HepG2 (cell line): ENCODE results near the gene MRE11. TPM values are rescaled to one million over a fixed set of nuclear protein-coding genes. Genes with fewer than 3 reads are reported as not detected.
A peak's percentile ranks its signal among the peaks of the same experiment; 100 is the strongest.

Source experiments
- BHLHE40 ChIP-seq: IDR thresholded peaks from 2 replicates; pipeline ENCODE4 v1.6.1; 2011; ENCODE audit warnings: low read length, improper control_type of control experiment
- EEA1 ChIP-seq: sonication (generic); formaldehyde crosslinking; IDR thresholded peaks from 2 replicates; pipeline ENCODE4 v1.5.1; 2020; ENCODE audit warnings: mild to moderate bottlenecking, missing genetic modification reagents, borderline replicate concordance
- ERF ChIP-seq: IDR thresholded peaks from 2 replicates; pipeline ENCODE4 v1.6.1; 2018; ENCODE audit warnings: missing biosample characterization, missing genetic modification reagents
- MZF1 ChIP-seq: sonication (generic); formaldehyde crosslinking; IDR thresholded peaks from 2 replicates; pipeline ENCODE4 v1.8.1; 2023; ENCODE audit warnings: mild to moderate bottlenecking, missing genetic modification reagents, borderline replicate concordance
- POGZ ChIP-seq: sonication (generic); formaldehyde crosslinking; IDR thresholded peaks from 2 replicates; pipeline ENCODE4 v1.4.0; 2020; ENCODE audit warnings: mild to moderate bottlenecking, missing genetic modification reagents
- RAD51 ChIP-seq: fragments of 450-650 bp; IDR thresholded peaks from 2 replicates; pipeline ENCODE4 v1.6.1; 2016; ENCODE audit warnings: borderline replicate concordance
- ZC3H13 ChIP-seq: sonication (generic); formaldehyde crosslinking; IDR thresholded peaks from 2 replicates; pipeline ENCODE4 v1.8.1; 2023; ENCODE audit warnings: mild to moderate bottlenecking, missing genetic modification reagents, moderate library complexity
- ZFX ChIP-seq: sonication (generic); formaldehyde crosslinking; IDR thresholded peaks from 2 replicates; pipeline ENCODE4 v1.4.0; 2020; ENCODE audit warnings: mild to moderate bottlenecking, low read depth, missing genetic modification reagents, moderate library complexity
- ZMYM3 ChIP-seq: sonication (generic); formaldehyde crosslinking; IDR thresholded peaks from 2 replicates; pipeline ENCODE4 v1.5.1; 2020; ENCODE audit warnings: mild to moderate bottlenecking, missing genetic modification reagents
- ZNF205 ChIP-seq: IDR thresholded peaks from 2 replicates; pipeline ENCODE4 v1.6.1; 2018; ENCODE audit warnings: missing biosample characterization, missing genetic modification reagents
- ZNF235 ChIP-seq: sonication (generic); formaldehyde crosslinking; IDR thresholded peaks from 2 replicates; pipeline ENCODE4 v1.8.1; 2023; ENCODE audit warnings: mild to moderate bottlenecking, missing genetic modification reagents, borderline replicate concordance
- ZNF484 ChIP-seq: sonication (generic); formaldehyde crosslinking; IDR thresholded peaks from 2 replicates; pipeline ENCODE4 v1.5.1; 2020; ENCODE audit warnings: mild to moderate bottlenecking, low read depth, missing genetic modification reagents, borderline replicate concordance
- ZNF652 ChIP-seq: IDR thresholded peaks from 2 replicates; pipeline ENCODE4 v1.6.1; 2016; ENCODE audit warnings: low read depth, borderline replicate concordance
- polyA plus RNA-seq, 8 experiments: library from polyadenylated mRNA; depleted of rRNA in 3 of 8; stranded (reverse) in 7 of 8; unstranded in 1 of 8; fragments of >200 nt; fragmentation: Illumina TruSeq in 4 of 8; extraction: Trizol in 4 of 8; gene quantifications; 2 replicates each; pipeline versions ENCODE4 v1.2.1 to v1.2.3, GENCODE V29; 2011 to 2016; ENCODE audit warnings: low read depth in 4 of 8, missing spikeins in 1 of 8, mixed read lengths in 1 of 8; ENCODE audit not compliant: insufficient read depth in 1 of 8
- total RNA-seq, 5 experiments: library from RNA; depleted of rRNA; stranded (reverse); fragments of >200 nt; fragmentation: Illumina TruSeq; extraction: Trizol; gene quantifications; 2 replicates each; pipeline ENCODE4 v1.2.3, GENCODE V29; 2016; ENCODE audit warnings: low read depth in 1 of 5
- TF ChIP-seq, protein P1 (sequence below): sonication (generic); formaldehyde crosslinking; IDR thresholded peaks from 2 replicates; pipeline ENCODE4 v1.5.0; 2020; ENCODE audit warnings: mild to moderate bottlenecking, missing genetic modification reagents, borderline replicate concordance
- TF ChIP-seq, protein P2 (sequence below): sonication (generic); formaldehyde crosslinking; IDR thresholded peaks from 2 replicates; pipeline ENCODE4 v1.9.0; 2021; ENCODE audit warnings: missing genetic modification reagents, borderline replicate concordance
- TF ChIP-seq, protein P3 (sequence below): sonication (generic); formaldehyde crosslinking; IDR thresholded peaks from 2 replicates; pipeline ENCODE4 v1.5.0; 2020; ENCODE audit warnings: missing genetic modification reagents, mild to moderate bottlenecking, borderline replicate concordance
- TF ChIP-seq, protein P4 (sequence below): sonication (generic); formaldehyde crosslinking; IDR thresholded peaks from 2 replicates; pipeline ENCODE4 v1.4.0; 2020; ENCODE audit warnings: missing genetic modification reagents, low read depth, mild to moderate bottlenecking, borderline replicate concordance

MRE11 gene
- total and polyA plus RNA-seq, 2 of the 13 experiments (the other 11 are each of a cell fraction or from before 2014, with no cell fraction given) = 7.2 to 37.3 TPM

DNA sequence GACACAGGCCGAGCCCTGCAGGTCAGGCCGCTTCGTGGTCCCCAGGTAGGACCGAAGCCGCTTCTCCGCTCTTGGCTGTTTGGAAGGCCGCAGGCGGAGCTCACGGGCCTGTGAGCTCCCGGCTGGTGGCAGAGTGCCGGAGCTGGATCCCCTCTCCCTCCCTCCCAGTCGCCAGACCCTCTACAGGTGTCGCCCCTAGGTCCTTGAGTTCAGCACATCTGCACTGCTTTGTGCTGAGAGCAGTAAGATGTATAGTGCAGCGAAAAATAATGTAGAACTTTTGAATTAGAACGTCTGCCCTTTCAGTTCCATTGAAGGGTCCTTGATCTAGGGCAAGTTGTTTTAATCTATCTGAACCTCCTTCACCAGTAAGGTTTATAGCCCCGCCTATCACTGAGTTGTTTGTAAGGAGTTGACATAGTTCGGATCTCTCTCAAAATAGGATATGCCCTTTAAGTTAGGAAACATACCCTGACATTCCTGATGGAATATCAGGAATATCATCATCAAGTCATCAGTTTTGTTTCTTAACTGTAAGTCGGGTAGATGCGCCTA is 559 bp upstream of the MRE11 start (continued):
- TF ChIP-seq, protein P1, sequence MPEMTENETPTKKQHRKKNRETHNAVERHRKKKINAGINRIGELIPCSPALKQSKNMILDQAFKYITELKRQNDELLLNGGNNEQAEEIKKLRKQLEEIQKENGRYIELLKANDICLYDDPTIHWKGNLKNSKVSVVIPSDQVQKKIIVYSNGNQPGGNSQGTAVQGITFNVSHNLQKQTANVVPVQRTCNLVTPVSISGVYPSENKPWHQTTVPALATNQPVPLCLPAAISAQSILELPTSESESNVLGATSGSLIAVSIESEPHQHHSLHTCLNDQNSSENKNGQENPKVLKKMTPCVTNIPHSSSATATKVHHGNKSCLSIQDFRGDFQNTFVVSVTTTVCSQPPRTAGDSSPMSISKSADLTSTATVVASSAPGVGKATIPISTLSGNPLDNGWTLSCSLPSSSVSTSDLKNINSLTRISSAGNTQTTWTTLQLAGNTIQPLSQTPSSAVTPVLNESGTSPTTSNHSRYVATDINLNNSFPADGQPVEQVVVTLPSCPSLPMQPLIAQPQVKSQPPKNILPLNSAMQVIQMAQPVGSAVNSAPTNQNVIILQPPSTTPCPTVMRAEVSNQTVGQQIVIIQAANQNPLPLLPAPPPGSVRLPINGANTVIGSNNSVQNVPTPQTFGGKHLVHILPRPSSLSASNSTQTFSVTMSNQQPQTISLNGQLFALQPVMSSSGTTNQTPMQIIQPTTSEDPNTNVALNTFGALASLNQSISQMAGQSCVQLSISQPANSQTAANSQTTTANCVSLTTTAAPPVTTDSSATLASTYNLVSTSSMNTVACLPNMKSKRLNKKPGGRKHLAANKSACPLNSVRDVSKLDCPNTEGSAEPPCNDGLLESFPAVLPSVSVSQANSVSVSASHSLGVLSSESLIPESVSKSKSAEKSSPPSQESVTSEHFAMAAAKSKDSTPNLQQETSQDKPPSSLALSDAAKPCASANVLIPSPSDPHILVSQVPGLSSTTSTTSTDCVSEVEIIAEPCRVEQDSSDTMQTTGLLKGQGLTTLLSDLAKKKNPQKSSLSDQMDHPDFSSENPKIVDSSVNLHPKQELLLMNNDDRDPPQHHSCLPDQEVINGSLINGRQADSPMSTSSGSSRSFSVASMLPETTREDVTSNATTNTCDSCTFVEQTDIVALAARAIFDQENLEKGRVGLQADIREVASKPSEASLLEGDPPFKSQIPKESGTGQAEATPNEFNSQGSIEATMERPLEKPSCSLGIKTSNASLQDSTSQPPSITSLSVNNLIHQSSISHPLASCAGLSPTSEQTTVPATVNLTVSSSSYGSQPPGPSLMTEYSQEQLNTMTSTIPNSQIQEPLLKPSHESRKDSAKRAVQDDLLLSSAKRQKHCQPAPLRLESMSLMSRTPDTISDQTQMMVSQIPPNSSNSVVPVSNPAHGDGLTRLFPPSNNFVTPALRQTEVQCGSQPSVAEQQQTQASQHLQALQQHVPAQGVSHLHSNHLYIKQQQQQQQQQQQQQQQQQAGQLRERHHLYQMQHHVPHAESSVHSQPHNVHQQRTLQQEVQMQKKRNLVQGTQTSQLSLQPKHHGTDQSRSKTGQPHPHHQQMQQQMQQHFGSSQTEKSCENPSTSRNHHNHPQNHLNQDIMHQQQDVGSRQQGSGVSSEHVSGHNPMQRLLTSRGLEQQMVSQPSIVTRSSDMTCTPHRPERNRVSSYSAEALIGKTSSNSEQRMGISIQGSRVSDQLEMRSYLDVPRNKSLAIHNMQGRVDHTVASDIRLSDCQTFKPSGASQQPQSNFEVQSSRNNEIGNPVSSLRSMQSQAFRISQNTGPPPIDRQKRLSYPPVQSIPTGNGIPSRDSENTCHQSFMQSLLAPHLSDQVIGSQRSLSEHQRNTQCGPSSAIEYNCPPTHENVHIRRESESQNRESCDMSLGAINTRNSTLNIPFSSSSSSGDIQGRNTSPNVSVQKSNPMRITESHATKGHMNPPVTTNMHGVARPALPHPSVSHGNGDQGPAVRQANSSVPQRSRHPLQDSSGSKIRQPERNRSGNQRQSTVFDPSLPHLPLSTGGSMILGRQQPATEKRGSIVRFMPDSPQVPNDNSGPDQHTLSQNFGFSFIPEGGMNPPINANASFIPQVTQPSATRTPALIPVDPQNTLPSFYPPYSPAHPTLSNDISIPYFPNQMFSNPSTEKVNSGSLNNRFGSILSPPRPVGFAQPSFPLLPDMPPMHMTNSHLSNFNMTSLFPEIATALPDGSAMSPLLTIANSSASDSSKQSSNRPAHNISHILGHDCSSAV (CRISPR knock-in tag) = no peak
- TF ChIP-seq BHLHE40 (no peak), MZF1 (CRISPR knock-in tag) (0 out of 2 replicates have a peak, but pooled peaks have one; percentile 28), ZNF484 (no peak), POGZ (CRISPR knock-in tag) (no peak), ERF (peak; percentile 8; the same call in 1 of the 2 replicates), ZFX (0 out of 2 replicates have a peak, but pooled peaks have one; percentile 93), EEA1 (0 out of 2 replicates have a peak, but pooled peaks have one; percentile 73), ZNF652 (CRISPR knock-in tag) (no peak), ZNF205 (CRISPR knock-in tag) (no peak), ZC3H13 (CRISPR knock-in tag) (no peak), ZMYM3 (CRISPR knock-in tag) (no peak; the same call in 1 of the 2 replicates), RAD51 (no peak), ZNF235 (CRISPR knock-in tag) (no peak)
- TF ChIP-seq, protein P2, sequence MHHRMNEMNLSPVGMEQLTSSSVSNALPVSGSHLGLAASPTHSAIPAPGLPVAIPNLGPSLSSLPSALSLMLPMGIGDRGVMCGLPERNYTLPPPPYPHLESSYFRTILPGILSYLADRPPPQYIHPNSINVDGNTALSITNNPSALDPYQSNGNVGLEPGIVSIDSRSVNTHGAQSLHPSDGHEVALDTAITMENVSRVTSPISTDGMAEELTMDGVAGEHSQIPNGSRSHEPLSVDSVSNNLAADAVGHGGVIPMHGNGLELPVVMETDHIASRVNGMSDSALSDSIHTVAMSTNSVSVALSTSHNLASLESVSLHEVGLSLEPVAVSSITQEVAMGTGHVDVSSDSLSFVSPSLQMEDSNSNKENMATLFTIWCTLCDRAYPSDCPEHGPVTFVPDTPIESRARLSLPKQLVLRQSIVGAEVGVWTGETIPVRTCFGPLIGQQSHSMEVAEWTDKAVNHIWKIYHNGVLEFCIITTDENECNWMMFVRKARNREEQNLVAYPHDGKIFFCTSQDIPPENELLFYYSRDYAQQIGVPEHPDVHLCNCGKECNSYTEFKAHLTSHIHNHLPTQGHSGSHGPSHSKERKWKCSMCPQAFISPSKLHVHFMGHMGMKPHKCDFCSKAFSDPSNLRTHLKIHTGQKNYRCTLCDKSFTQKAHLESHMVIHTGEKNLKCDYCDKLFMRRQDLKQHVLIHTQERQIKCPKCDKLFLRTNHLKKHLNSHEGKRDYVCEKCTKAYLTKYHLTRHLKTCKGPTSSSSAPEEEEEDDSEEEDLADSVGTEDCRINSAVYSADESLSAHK (CRISPR knock-in tag) = no peak
- TF ChIP-seq, protein P3, sequence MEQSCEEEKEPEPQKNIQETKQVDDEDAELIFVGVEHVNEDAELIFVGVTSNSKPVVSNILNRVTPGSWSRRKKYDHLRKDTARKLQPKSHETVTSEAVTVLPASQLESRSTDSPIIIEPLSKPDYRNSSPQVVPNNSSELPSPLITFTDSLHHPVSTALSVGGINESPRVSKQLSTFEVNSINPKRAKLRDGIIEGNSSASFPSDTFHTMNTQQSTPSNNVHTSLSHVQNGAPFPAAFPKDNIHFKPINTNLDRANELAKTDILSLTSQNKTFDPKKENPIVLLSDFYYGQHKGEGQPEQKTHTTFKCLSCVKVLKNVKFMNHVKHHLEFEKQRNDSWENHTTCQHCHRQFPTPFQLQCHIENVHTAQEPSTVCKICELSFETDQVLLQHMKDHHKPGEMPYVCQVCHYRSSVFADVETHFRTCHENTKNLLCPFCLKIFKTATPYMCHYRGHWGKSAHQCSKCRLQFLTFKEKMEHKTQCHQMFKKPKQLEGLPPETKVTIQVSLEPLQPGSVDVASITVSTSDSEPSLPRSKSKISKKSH = no peak
- TF ChIP-seq, protein P4, sequence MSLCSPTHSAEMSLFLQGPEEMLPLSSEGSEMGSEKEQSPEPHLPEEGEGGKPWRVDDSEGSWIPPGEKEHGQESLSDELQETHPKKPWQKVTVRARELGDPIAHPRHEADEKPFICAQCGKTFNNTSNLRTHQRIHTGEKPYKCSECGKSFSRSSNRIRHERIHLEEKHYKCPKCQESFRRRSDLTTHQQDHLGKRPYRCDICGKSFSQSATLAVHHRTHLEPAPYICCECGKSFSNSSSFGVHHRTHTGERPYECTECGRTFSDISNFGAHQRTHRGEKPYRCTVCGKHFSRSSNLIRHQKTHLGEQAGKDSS (CRISPR knock-in tag) = no peak
